RWPE2 (cell line): ENCODE data around the gene TRIM52.

Experiments used
- ATAC-seq: fragments of 200-7000 bp; cut with Tn5 transposase; 3 replicates; pipeline ENCODE4 v1.9.1; 2021; ENCODE audit warnings: low read depth
- DNase-seq: peaks from one replicate; pipeline ENCODE4 v3.0.0-alpha.2; 2020; ENCODE audit warnings: low spot score
- H3K27ac ChIP-seq: fragments of 450-650 bp; 2 replicates; pipeline ENCODE4 v1.5.1; 2017; ENCODE audit warnings: mild to moderate bottlenecking; ENCODE audit not compliant: poor library complexity, severe bottlenecking
- H3K27me3 ChIP-seq: fragments of 250-450 bp; sonication (Bioruptor Pico); 2 replicates; pipeline ENCODE4 v1.5.1; 2021; ENCODE audit warnings: mild to moderate bottlenecking, moderate library complexity; ENCODE audit not compliant: insufficient read depth, poor library complexity, severe bottlenecking
- H3K36me3 ChIP-seq: fragments of 250-450 bp; sonication (Bioruptor Pico); 2 replicates; pipeline ENCODE4 v1.5.1; 2020; ENCODE audit warnings: low read depth, mild to moderate bottlenecking, moderate library complexity
- H3K4me1 ChIP-seq: fragments of 250-450 bp; sonication (Bioruptor Pico); 2 replicates; pipeline ENCODE4 v1.5.1; 2021; ENCODE audit warnings: mild to moderate bottlenecking, moderate library complexity; ENCODE audit not compliant: insufficient read depth, poor library complexity, severe bottlenecking
- H3K4me3 ChIP-seq: fragments of 250-450 bp; sonication (Bioruptor Pico); 2 replicates; pipeline ENCODE4 v1.5.1; 2021; ENCODE audit warnings: mild to moderate bottlenecking, moderate library complexity; ENCODE audit not compliant: severe bottlenecking
- H3K9me3 ChIP-seq: fragments of 250-450 bp; sonication (Bioruptor Pico); 2 replicates; pipeline ENCODE4 v1.5.1; 2021; ENCODE audit warnings: mild to moderate bottlenecking, moderate library complexity; ENCODE audit not compliant: severe bottlenecking
- TF ChIP-seq, protein P1 (sequence below): fragments of 450-650 bp; IDR thresholded peaks from one replicate; pipeline ENCODE4 v1.5.1; 2017; ENCODE audit warnings: mild to moderate bottlenecking, moderate library complexity; ENCODE audit not compliant: poor library complexity, severe bottlenecking

Gene TRIM52

DNA sequence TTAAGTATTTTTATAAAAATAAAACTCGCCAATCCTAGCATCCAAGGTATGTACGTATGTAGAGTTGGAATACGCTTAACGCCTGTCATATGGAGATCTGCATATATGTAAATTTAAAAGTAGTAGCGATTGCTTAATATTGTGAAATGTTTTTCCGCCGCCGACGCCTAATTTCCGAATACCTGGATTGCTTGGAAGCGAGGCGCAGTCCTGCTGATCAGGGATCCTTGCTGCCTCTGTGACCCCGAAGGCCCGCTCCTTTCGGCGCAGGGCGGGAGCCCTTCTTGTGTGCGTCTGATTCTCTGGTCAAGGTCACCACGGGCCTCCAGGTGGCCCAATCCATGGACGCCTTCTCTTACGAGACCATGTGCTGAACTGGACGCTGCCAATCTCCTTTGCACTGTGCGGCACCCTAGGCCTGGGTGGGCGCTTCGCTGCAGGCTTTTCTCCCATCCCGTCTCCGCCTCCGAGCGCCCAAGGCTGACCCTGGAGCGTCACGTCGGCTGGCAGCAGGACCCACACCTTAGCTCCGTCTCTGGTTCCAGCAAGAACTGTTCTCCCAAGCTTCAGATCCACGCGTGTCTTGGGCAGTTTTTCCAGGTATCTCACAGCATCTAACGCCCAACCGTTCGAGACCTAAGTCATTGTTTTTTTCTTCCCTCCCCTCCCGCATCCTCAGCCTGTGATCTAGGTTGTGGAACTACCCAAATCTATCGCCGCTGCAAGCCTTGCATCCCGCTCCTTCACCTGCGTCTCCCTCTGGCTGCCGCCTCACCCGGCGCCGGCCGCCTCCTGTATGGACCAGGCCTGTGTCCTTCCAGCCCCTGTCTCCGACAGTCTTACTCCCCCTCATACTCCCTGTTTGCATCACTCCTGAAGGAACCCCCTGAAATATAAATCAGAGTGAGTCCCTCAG, 41.4 kb downstream of the TRIM52 start:
- H3K36me3 ChIP-seq: no peaks in the 10 kb centered on the region
- H3K4me3 ChIP-seq: no peak overlapping the region
- ATAC-seq (no peak), DNase-seq (no peak)
- H3K27me3 ChIP-seq: no peaks in the 10 kb centered on the region
- H3K9me3 ChIP-seq: no peaks in the 10 kb centered on the region
- TF ChIP-seq, protein P1, sequence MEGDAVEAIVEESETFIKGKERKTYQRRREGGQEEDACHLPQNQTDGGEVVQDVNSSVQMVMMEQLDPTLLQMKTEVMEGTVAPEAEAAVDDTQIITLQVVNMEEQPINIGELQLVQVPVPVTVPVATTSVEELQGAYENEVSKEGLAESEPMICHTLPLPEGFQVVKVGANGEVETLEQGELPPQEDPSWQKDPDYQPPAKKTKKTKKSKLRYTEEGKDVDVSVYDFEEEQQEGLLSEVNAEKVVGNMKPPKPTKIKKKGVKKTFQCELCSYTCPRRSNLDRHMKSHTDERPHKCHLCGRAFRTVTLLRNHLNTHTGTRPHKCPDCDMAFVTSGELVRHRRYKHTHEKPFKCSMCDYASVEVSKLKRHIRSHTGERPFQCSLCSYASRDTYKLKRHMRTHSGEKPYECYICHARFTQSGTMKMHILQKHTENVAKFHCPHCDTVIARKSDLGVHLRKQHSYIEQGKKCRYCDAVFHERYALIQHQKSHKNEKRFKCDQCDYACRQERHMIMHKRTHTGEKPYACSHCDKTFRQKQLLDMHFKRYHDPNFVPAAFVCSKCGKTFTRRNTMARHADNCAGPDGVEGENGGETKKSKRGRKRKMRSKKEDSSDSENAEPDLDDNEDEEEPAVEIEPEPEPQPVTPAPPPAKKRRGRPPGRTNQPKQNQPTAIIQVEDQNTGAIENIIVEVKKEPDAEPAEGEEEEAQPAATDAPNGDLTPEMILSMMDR: no peak
- no peak overlapping the region for H3K27ac ChIP-seq
- H3K4me1 ChIP-seq: no peaks in the 10 kb centered on the region

GRCh38 chr5:181218795-181219124, 42.2 kb downstream of the TRIM52 start:
- DNase-seq: no peak

GRCh38 chr5:181217803-181218062, 43.2 kb downstream of the TRIM52 start:
- Histone ChIP-seq H3K36me3 (no peaks in the 10 kb centered on the region), H3K9me3 (no peaks in the 10 kb centered on the region), H3K4me3 (peak overlapping the region; percentile 40), H3K4me1 (no peaks in the 10 kb centered on the region), H3K27ac (peak overlapping the region; percentile 41), H3K27me3 (no peaks in the 10 kb centered on the region)
- DNase-seq: no peak
- TF ChIP-seq, protein P1: no peak
- ATAC-seq: peak; percentile 15

More at GRCh38 chr5:181218795-181219124, 42.2 kb downstream of the TRIM52 start:
- Histone ChIP-seq H3K36me3 (no peaks in the 10 kb centered on the region), H3K4me3 (peak overlapping the region; percentile 40), H3K9me3 (no peaks in the 10 kb centered on the region), H3K27me3 (no peaks in the 10 kb centered on the region), H3K27ac (no peak overlapping the region), H3K4me1 (no peaks in the 10 kb centered on the region)
- ATAC-seq: no peak
- TF ChIP-seq, protein P1: no peak

- TF ChIP-seq, protein P1: peak; percentile 20
- no peaks in the 10 kb centered on the region for H3K36me3 ChIP-seq
- no peaks in the 10 kb centered on the region for H3K27me3 ChIP-seq
- peak overlapping the region; percentile 40 for H3K4me3 ChIP-seq
- peak; percentile 39 for ATAC-seq
- H3K4me1 ChIP-seq: no peaks in the 10 kb centered on the region
- H3K27ac ChIP-seq: peak overlapping the region; percentile 41
- H3K9me3 ChIP-seq: no peaks in the 10 kb centered on the region
- DNase-seq: peak; percentile 86
These were observed 43.7 kb downstream of the TRIM52 start for GRCh38 chr5:181217111-181217802.
